Hematopoietic multipotent progenitor cell (in vitro differentiated cells): ENCODE results near the gene CRIM1. TPM values are rescaled to one million over a fixed set of nuclear protein-coding genes. Genes with fewer than 3 reads are reported as not detected.
A peak's percentile ranks its signal among the peaks of the same experiment; 100 is the strongest.

Experiments
- DNase-seq, 3 donors: peaks; one replicate each; pipeline ENCODE4 v3.0.0-alpha.2; 2011 to 2015; ENCODE audit warnings: low read depth in 2 of 3, low spot score in 2 of 3
- total RNA-seq: library from RNA; depleted of rRNA; stranded (reverse); fragments of >200 nt; gene quantifications from one replicate; pipeline ENCODE4 v1.2.3, GENCODE V29; 2012

CRIM1 gene
- total RNA-seq, 1 donor: 28.3 TPM

GRCh38 chr2:36502081-36502480 is 146.5 kb downstream of the CRIM1 start:
- DNase-seq: no peak

DNA sequence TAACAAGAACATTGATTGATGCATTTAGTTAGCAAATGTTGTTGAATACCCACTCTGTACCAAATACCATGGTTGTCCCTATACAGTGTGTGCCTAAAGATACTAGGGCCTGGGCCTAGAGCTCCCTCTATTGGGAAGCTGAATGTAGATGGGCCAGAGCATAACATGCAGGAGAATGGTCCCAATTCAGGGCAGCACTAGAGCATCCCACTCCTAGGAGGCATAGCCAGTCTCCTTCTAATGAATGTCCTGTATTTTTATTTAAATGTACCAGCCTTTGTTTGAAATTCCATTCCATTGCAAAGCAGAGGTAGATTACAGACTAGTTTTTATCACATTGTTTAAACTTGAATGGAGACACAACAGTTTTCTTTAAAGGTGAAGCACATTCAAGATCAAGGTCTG is 151.8 kb downstream of the CRIM1 start:
- DNase-seq: peak; percentile 0 to 75 (median 49)

- DNase-seq: no peak
These were observed 153.5 kb downstream of the CRIM1 start for GRCh38 chr2:36509075-36509474.

DNA sequence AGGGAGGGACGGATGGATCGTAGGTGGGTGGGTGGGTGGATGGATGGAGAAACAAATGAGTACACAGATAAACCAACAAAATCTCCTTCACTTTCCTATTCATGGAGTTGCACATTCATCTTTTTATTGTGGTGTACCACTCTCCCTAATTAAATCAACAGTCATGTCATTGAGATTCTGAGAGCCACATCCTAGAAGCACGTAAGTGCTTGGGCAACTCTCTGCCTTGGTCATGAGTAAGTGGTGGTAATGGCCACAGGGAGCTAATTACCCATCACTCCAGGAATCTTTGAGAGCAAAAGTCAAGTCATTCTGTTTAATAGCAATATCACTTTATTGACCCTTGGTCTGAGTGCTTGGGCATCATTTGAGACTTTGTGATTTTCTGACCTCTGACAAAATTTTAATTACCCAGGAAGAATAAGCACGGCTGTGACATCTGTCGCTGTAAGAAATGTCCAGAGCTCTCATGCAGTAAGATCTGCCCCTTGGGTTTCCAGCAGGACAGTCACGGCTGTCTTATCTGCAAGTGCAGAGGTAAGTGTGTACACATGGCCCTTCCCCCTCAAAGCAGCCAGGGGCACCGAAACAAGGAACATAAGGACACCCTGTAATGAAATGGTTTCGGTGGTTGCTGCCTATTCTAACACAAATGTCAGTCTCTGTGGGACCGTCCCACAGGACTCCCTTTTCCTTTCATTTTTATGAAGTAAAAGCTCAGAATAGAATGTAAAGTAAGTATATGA is 156.5 kb downstream of the CRIM1 start:
- DNase-seq: no peak

DNA sequence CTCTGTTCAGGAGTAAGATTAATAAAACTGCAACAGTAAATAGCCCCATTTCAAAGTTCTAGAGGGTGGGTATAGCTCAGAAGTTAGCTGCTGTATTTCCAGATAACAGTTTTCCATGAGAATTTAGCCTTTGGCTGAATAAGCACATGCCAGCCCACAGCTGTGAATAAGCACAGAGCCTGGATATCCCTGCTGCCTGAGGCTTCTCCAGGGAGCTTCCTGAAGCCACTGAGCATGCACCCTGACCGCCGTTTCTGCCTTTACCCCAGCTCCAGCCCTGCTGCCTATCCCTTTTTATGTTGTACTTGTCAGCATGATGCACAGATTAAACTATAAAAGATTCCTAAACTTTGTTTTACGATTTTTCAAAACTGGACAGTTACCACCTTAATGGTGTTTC is 157.1 kb downstream of the CRIM1 start:
- no peak for DNase-seq

GRCh38 chr2:36513661-36514060 is 158.1 kb downstream of the CRIM1 start:
- DNase-seq: no peak

DNA sequence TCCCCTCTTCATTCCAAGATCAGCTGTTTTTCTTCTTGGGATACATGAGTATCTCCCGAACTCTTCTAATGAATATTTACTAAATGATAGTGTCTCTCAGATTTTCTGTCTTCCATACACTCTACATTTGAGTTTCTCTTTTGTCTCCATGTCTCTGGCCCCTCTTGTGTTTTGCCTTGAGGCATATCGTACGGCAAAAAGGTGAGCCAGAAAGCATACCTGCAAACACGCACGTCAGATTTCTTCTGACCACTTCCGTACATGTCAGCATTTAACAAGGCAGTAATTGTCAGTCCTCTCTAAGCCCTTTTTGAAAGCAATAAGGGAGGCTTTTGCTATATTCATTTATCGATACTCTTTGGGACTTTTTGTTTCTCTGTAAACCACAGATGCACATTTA is 160.0 kb downstream of the CRIM1 start:
- no peak for DNase-seq

- no peak for DNase-seq
These were observed 160.7 kb downstream of the CRIM1 start for GRCh38 chr2:36516136-36516870.

GRCh38 chr2:36520431-36520830 is 164.9 kb downstream of the CRIM1 start:
- DNase-seq: no peak

DNA sequence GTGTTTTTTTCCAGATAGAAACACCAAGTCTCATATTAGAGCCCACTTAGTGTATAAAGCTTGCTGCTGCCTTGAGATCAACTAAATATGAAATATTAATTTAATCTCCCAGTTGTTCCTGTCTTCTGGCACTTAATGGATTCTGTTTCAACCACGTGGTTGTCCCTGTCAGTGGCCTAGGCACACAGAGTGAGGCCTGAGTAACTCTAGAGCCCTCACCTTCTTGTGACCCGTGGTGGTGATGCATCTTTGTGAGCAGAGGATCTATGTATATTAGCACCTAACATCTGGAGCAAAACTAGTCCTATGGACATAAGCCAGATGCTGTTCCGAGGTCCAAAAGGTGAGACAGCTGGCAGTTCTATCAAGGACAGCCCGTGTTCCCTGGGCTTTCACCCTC is 167.6 kb downstream of the CRIM1 start:
- no peak for DNase-seq

DNA sequence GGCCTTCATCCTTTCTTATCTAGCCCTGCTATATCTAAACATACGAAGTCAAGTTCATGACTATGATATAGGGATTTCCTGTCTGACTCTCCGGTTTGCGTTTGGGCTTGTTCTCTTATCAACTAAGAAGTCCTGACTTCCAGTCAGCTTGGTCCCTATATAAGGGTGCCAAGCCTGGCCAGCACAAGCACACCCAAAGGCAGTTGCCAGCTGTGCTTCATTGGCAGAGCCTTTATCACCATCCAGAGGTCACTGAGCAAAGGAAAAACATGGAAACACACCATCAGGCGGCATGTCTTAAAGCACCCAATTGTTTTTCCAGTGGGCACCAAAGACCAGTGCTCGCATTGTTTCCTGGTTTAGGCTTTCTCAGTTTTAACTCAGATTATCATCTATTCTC is 169.7 kb downstream of the CRIM1 start:
- no peak for DNase-seq

GRCh38 chr2:36526226-36526625 is 170.6 kb downstream of the CRIM1 start:
- DNase-seq: no peak

- no peak for DNase-seq
These were observed 172.7 kb downstream of the CRIM1 start for GRCh38 chr2:36528274-36528673.

DNA sequence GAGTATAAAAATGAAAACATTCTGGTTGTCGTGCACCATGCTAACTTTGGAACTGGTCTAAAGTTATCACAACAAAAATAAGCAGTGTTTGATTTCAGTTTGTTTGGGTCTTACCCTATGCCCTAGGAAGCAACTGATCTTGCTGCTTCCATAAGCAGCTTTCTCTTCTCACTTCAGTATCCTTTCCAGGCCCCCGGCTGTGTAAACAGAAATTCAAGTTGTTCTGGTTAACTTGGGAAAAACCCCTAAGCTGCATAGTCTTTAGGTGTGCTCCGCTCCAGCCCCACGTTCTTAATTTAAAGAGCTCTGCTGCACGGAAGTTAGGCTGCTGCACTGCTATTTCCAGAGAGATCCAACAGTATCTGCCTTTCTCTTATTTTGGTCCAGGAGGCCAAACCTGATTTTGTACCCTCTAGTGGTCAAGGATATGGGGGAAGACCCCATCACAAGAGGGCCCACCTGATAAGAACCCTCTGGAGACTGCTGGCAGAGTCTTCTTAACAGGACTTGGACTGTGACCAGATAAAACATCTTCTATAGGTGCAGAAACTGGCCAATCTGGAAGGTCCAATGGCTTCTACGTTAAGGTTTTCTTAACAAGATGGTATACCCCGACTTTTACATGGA is 173.3 kb downstream of the CRIM1 start:
- DNase-seq: no peak

DNA sequence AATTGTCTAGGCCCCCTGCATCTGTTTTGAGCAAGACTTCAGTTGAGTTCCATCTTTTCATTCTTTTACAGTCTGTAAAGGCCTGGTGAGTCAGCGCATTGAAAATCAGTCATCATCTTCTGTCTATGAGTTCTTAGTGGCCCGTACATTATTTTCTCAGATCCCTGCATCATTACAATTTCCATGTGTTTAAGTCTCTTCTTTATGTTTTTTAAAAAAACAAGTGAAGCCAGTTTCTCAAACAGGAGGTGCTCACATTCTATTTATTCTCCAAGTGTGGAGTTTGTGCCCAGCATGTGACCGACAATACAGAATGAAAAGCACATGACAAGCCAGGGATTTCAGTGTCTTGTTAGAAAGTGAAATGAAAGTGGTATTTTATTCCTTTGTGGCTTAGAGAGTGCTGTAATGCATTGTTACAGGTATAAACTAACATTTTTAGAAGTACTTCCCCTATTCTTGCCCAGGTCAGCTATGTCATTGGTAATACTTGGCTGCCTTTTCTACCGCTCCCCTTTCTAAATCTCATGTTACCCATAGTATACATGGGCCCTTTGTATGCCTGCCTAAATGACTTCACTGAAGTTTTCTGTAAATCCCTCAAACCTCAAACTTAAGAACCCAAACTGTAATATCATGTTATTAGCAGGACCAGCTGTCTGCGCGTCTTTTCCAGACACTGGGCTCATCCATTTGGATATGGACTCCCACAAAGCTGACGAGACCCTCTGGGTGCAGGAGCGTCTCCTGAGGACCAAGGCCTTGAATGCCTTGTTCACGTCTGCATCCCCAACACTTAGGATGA is 174.8 kb downstream of the CRIM1 start:
- no peak for DNase-seq

DNA sequence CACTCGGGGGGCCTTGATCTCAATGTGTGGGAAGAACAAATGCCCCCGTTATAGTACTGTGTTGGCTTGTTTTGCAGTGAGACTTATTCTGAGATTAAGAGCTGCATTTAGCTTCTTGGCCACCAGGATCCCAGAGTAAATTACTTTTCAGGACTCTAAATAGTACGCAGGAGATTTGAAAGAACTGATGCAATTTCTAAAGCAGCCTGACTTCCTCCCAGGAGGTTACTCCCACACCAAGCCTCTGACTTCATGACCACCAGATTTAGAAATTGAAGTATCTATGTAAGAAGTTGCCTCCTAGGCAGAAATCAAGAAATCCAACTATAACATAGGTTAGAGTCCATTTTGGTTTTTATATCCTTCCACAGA is 175.4 kb downstream of the CRIM1 start:
- no peak for DNase-seq

DNA sequence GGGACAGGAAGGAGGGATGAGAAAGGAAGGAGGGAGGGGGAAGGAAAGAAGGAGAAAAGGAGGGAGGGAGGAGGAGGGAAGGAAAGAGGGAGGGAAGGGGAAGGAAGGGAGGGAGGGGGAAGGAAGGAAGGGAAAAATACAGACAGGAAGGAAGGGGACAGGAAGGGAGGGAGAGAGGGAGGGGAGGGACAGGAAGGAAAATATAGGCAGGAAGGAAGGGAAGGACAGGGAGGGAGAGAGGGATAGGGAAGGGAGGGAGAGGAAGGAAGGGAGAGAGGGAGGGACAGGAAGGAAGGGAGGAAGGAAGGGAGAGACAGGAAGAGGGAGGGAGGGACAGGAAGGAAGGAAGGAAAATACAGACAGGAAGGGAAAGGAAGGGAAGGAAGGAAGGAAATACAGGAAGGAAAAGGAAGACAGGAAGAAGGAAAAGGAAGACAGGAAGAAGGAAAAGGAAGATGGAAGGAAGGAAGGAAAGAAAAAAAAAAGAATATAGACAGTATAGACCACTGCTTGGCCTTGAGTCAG is 178.8 kb downstream of the CRIM1 start:
- no peak for DNase-seq

DNA sequence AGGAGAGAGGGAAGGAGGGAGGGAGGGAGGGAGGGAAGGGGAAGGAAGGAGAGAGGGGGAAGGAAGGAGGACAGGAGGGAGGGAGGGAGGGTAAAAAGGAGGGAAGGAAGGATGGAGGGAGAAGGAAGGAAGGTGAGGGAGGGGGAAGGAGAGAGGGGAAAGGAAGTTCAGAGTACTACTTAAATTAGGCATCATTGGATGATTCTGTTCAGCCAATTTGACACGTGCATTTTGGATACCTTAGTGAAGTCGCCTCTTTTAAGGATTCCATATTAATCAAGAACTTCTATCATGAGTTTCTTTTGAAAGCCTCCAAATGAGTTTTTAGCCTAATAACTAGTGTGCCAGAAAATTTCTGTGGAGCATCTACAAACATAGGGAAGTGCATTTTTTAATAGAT is 179.5 kb downstream of the CRIM1 start:
- DNase-seq: no peak

- no peak for DNase-seq
These were observed 181.2 kb downstream of the CRIM1 start for GRCh38 chr2:36536776-36537175.

DNA sequence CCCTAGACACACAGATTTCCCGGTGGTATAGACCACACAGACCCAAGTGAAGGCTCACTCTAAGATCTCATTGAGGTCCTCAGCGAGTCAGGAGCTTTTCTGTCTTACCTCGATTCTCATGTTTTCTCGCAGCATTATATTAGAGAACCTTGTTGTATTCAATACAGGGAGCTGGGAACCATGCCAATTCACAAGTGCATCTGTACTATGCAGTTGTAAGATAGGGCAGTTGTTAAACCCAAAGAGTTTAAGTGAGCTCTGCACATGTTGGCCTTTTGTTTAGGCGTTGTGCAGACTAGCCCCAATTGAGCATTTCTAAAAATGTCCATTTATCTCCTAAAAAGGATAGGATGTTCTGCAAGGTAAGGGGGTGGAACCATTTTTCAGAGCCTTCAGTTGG is 182.8 kb downstream of the CRIM1 start:
- peak in 1 of 3 donors; percentile 65 for DNase-seq

DNA sequence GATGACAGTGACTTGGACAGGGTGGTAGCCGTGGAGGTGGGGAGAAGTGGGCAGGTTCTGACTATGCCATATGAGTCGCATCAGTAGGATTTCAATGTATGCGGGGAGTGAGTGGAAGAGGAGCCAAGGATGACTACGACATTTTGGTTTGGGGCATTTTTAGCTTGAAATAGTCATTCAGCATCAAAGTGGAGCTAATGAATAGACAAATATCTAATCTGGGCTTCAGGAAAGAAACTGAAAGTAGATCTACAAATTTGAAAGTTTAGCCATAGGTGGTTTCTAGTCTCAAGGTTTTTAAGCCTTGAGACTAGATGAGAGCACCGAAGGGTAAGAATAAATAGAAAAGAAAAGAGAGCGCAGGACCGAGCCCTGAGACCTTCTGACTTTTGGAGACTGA is 184.1 kb downstream of the CRIM1 start:
- DNase-seq: no peak
